Measurements from ENCODE around the gene NELFCD. TPM values are rescaled to one million over a fixed set of nuclear protein-coding genes. Genes with fewer than 3 reads are reported as not detected.

Gene NELFCD
- total and polyA plus RNA-seq, 4 donors: 31.5 to 93.9 (median 42.4) TPM

DNA sequence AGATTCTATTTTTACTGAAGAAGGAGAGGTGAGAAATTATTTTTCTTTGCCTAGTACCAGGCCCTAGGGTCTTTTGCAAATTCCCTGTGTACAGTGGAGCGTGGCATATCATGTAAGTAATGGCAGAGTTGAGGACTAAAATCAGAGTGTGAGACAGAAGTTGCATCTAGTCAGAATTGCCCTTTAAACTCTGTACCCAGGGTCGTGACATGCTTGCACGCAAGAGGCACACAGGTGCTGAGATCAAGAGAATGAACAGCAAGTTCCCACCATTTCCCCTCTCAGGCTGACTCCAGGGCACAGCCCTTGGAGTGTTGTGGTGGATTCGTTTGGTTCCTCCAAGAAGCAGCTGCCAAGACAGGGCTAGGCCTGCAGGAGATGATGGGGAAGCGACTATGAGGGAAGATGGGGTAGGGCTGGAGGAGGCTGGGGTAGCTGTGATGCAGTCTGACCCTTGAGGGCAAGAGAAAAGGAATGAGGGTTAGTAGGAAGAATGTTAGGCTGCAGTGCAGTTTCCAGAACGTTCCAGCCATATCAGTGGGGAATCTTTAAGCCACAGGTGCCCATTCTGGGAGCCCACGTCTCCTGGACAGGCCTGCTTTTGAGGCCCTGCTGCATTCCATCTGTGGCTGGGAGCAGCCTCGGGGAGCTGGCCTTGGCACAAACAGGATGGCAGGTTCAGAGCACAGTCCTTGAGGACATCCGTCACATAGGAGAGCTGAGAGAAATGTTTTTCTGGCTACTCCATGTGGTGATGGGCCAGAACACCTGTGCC, 6.9 kb downstream of the NELFCD start:
- ATAC-seq (ENCODE audit: insufficient read depth, low FRiP score) (no peak), DNase-seq (no peak)
- Histone ChIP-seq H3K36me3 (ENCODE audit: control insufficient read depth in 4 of 4, insufficient read depth in 4 of 4, low read length in 4 of 4) (peaks cover 13 to 58% (median 40%) of the 10 kb centered on the region in 4 donors), H3K4me1 (ENCODE audit: control insufficient read depth in 5 of 5, insufficient read depth in 5 of 5, low read length in 5 of 5) (peaks cover 0 to 6% (median 0%) of the 10 kb centered on the region in 5 donors), H3K9ac (ENCODE audit: insufficient read depth in 1 of 2, low read length in 2 of 2) (no peak overlapping the region), H3K9me3 (ENCODE audit: control insufficient read depth in 4 of 4, insufficient read depth in 3 of 4, low read length in 3 of 4) (no peaks in the 10 kb centered on the region), H3K4me3 (no peak overlapping the region), H3K27me3 (ENCODE audit: control insufficient read depth in 3 of 3, insufficient read depth in 3 of 3, low read length in 2 of 3) (no peaks in the 10 kb centered on the region), H3K27ac (ENCODE audit: low read depth in 1 of 2, low read length in 1 of 2) (no peak overlapping the region)
- TF ChIP-seq, protein P1, sequence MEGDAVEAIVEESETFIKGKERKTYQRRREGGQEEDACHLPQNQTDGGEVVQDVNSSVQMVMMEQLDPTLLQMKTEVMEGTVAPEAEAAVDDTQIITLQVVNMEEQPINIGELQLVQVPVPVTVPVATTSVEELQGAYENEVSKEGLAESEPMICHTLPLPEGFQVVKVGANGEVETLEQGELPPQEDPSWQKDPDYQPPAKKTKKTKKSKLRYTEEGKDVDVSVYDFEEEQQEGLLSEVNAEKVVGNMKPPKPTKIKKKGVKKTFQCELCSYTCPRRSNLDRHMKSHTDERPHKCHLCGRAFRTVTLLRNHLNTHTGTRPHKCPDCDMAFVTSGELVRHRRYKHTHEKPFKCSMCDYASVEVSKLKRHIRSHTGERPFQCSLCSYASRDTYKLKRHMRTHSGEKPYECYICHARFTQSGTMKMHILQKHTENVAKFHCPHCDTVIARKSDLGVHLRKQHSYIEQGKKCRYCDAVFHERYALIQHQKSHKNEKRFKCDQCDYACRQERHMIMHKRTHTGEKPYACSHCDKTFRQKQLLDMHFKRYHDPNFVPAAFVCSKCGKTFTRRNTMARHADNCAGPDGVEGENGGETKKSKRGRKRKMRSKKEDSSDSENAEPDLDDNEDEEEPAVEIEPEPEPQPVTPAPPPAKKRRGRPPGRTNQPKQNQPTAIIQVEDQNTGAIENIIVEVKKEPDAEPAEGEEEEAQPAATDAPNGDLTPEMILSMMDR (IDR thresholded peaks at IDR 0.05; ENCODE audit: control extremely low read depth, extremely low read depth): no peak
- 91 to 94% methylated on average over 9 of the region's 9 CpGs for WGBS, 2 donors

DNA sequence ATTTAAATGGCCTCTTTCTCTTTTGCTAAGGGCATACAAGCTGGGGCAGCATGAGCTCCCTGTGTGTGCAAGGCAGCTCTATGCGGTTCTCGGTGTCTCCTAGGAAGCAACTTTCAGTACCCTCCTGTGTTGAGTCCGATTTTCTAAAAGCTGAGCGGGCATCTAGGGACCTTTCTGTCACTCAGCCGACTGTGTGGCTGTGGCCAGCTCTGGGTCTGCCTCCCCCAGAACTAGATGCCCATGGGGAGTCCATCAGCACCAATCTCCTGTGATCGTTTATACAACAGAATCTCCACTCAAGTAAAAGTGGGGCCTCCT, 7.5 kb downstream of the NELFCD start:
- Histone ChIP-seq H3K27ac (ENCODE audit: low read depth in 1 of 2, low read length in 1 of 2) (no peak overlapping the region), H3K27me3 (ENCODE audit: control insufficient read depth in 3 of 3, insufficient read depth in 3 of 3, low read length in 2 of 3) (no peaks in the 10 kb centered on the region), H3K4me3 (no peak overlapping the region), H3K36me3 (ENCODE audit: control insufficient read depth in 4 of 4, insufficient read depth in 4 of 4, low read length in 4 of 4) (peaks cover 13 to 59% (median 45%) of the 10 kb centered on the region in 4 donors), H3K9ac (ENCODE audit: insufficient read depth in 1 of 2, low read length in 2 of 2) (no peak overlapping the region), H3K9me3 (ENCODE audit: control insufficient read depth in 4 of 4, insufficient read depth in 3 of 4, low read length in 3 of 4) (no peaks in the 10 kb centered on the region), H3K4me1 (ENCODE audit: control insufficient read depth in 5 of 5, insufficient read depth in 5 of 5, low read length in 5 of 5) (peaks cover 0 to 6% (median 0%) of the 10 kb centered on the region in 5 donors)
- TF ChIP-seq, protein P1 (IDR thresholded peaks at IDR 0.05; ENCODE audit: control extremely low read depth, extremely low read depth): no peak
- no peak for ATAC-seq (ENCODE audit: insufficient read depth, low FRiP score)
- no peak for DNase-seq
- 88 to 93% methylated on average over 6 of the region's 6 CpGs for WGBS, 2 donors

DNA sequence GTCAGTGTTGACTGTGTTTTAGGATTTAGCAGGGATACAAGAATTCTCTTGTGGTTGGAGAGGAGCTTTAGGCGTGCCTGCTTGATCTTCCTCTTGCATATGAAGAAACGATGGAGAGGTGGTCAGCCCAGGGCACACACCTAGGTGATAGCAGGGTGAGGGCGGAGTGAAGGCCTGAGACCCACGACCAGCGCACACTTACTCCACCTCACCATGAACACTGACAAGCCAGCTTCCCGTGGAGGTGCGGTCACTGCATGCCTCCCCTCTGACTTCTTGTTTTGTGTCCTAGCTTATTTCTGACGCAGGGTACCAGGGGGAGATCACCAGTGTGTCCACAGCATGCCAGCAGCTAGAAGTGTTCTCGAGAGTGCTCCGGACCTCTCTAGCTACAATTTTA, 8.1 kb downstream of the NELFCD start:
- Histone ChIP-seq H3K9me3 (ENCODE audit: control insufficient read depth in 4 of 4, insufficient read depth in 3 of 4, low read length in 3 of 4) (no peaks in the 10 kb centered on the region), H3K36me3 (ENCODE audit: control insufficient read depth in 4 of 4, insufficient read depth in 4 of 4, low read length in 4 of 4) (peaks cover 13 to 64% (median 51%) of the 10 kb centered on the region in 4 donors), H3K9ac (ENCODE audit: insufficient read depth in 1 of 2, low read length in 2 of 2) (no peak overlapping the region), H3K4me3 (no peak overlapping the region), H3K27ac (ENCODE audit: low read depth in 1 of 2, low read length in 1 of 2) (no peak overlapping the region), H3K27me3 (ENCODE audit: control insufficient read depth in 3 of 3, insufficient read depth in 3 of 3, low read length in 2 of 3) (no peaks in the 10 kb centered on the region), H3K4me1 (ENCODE audit: control insufficient read depth in 5 of 5, insufficient read depth in 5 of 5, low read length in 5 of 5) (peaks cover 0 to 2% (median 0%) of the 10 kb centered on the region in 5 donors)
- ATAC-seq (ENCODE audit: insufficient read depth, low FRiP score): no peak
- 90 to 97% methylated on average over 10 of the region's 10 CpGs for WGBS, 2 donors
- DNase-seq: no peak
- TF ChIP-seq, protein P1 (IDR thresholded peaks at IDR 0.05; ENCODE audit: control extremely low read depth, extremely low read depth): no peak

Data from lung (tissue), 12 donors.